H1 (cell line): Measurements from ENCODE around the gene HDAC9. TPM values are rescaled to one million over a fixed set of nuclear protein-coding genes. Genes with fewer than 3 reads are reported as not detected.

ENCODE experiments used
- CTCF ChIA-PET: fragments of 300-600 bp; sonication (Branson Sonifier 250); formaldehyde crosslinking; loops from one replicate; lab custom pipeline; 2021; ENCODE audit not compliant: partially characterized antibody; lab: Charles Lee
- POLR2A ChIA-PET: fragments of 300-600 bp; sonication (Branson Sonifier 250); formaldehyde crosslinking; loops from one replicate; lab custom pipeline; 2021; ENCODE audit warnings: inconsistent platforms; ENCODE audit not compliant: partially characterized antibody; lab: Charles Lee
- DNase-seq, 2 experiments: peaks; one replicate each; pipeline versions ENCODE4 v3.0.0 to v3.0.0-alpha.2; 2010 to 2022; ENCODE audit warnings: low spot score in 2 of 2, low read depth in 1 of 2, mixed read lengths in 1 of 2
- FAIRE-seq: peaks from 2 replicates; lab custom pipeline; 2011; peaks lifted over from hg19 to GRCh38; lab: Jason Lieb, UNC
- H2AFZ ChIP-seq: 2 replicates; pipeline ENCODE4 v1.8.1; 2012; ENCODE audit warnings: low read length, inconsistent platforms
- H2AK5ac ChIP-seq: 2 replicates; pipeline ENCODE4 v1.6.1; 2013; ENCODE audit warnings: low read depth, low read length
- H2BK120ac ChIP-seq: replicated peaks from 2 replicates; pipeline ENCODE3; 2013; ENCODE audit warnings: low read depth, low read length, inconsistent platforms
- H2BK12ac ChIP-seq: 2 replicates; pipeline ENCODE4 v1.6.1; 2013; ENCODE audit warnings: low read depth, low read length
- H2BK15ac ChIP-seq: 2 replicates; pipeline ENCODE4 v1.6.1; 2013; ENCODE audit warnings: low read length
- H2BK20ac ChIP-seq: 2 replicates; pipeline ENCODE4 v1.6.1; 2013; ENCODE audit warnings: low read length
- H2BK5ac ChIP-seq: 2 replicates; pipeline ENCODE4 v1.6.1; 2013; ENCODE audit warnings: low read depth, low read length
- H3K14ac ChIP-seq: 2 replicates; pipeline ENCODE4 v1.6.1; 2013; ENCODE audit warnings: inconsistent platforms; ENCODE audit not compliant: insufficient read length
- H3K18ac ChIP-seq: 2 replicates; pipeline ENCODE4 v1.6.1; 2013; ENCODE audit warnings: low read length; ENCODE audit errors: extremely low read depth
- H3K23ac ChIP-seq: 2 replicates; pipeline ENCODE4 v1.6.1; 2013; ENCODE audit warnings: inconsistent platforms; ENCODE audit not compliant: insufficient read length
- H3K23me2 ChIP-seq: 2 replicates; pipeline ENCODE4 v1.6.1; 2013; ENCODE audit warnings: low read depth, low read length
- H3K27ac ChIP-seq: 2 replicates; pipeline ENCODE4 v1.6.1; 2011; ENCODE audit warnings: low read depth, low read length, inconsistent platforms
- H3K27me3 ChIP-seq, 4 experiments: replicated peaks in 1 of 4; 1 replicate in 1 of 4; 2 replicates in 3 of 4; pipeline versions ENCODE4 v1.6.1 to v1.8.1; 2011 to 2013; ENCODE audit warnings: low read length in 3 of 4, mild to moderate bottlenecking in 3 of 4, inconsistent platforms in 2 of 4, mixed read lengths in 2 of 4, moderate library complexity in 1 of 4; ENCODE audit not compliant: control insufficient read depth in 3 of 4, insufficient read depth in 3 of 4; ENCODE audit errors: extremely low read depth in 1 of 4
- H3K36me3 ChIP-seq, 4 experiments: 2 replicates each; pipeline versions ENCODE4 v1.6.1 to v1.8.1; 2011 to 2013; ENCODE audit warnings: mild to moderate bottlenecking in 4 of 4, low read length in 3 of 4, moderate library complexity in 2 of 4, control low read depth in 1 of 4, inconsistent platforms in 1 of 4; ENCODE audit not compliant: insufficient read depth in 4 of 4, control insufficient read depth in 2 of 4
- H3K4ac ChIP-seq: replicated peaks from 2 replicates; pipeline ENCODE3; 2013; ENCODE audit warnings: low read length, low read depth, mixed read lengths, inconsistent platforms; ENCODE audit not compliant: insufficient read length
- H3K4me1 ChIP-seq, 4 experiments: replicated peaks in 1 of 4; 1 replicate in 1 of 4; 2 replicates in 3 of 4; pipeline versions ENCODE4 v1.6.1 to v1.8.1; 2011 to 2013; ENCODE audit warnings: low read length in 3 of 4, inconsistent platforms in 2 of 4, mixed read lengths in 1 of 4; ENCODE audit not compliant: insufficient read depth in 4 of 4, control insufficient read depth in 3 of 4
- H3K4me2 ChIP-seq, 2 experiments: 2 replicates each; pipeline versions ENCODE4 v1.6.1 to v1.8.1; 2011 to 2013; ENCODE audit warnings: low read depth in 2 of 2, low read length in 2 of 2, control low read depth in 1 of 2, inconsistent platforms in 1 of 2, mild to moderate bottlenecking in 1 of 2; ENCODE audit not compliant: insufficient read depth in 1 of 2
- H3K4me3 ChIP-seq, 4 experiments: fragments of 200-600, 300-600 bp in 1 of 4; sonication (generic), shearing (Covaris generic), sonication (Bioruptor Twin) in 1 of 4; 2 replicates each; pipeline versions ENCODE4 v1.5.1 to v1.8.1; 2011 to 2016; ENCODE audit warnings: low read length in 4 of 4, low read depth in 3 of 4, control low read depth in 2 of 4, inconsistent platforms in 2 of 4, mild to moderate bottlenecking in 2 of 4, mixed read lengths in 1 of 4, moderate library complexity in 1 of 4; ENCODE audit not compliant: insufficient read depth in 2 of 4; ENCODE audit errors: extremely low read depth in 1 of 4
- H3K56ac ChIP-seq: replicated peaks from 2 replicates; pipeline ENCODE3; 2013; ENCODE audit warnings: low read depth, mild to moderate bottlenecking, mixed read lengths, low read length, inconsistent platforms; ENCODE audit not compliant: insufficient read length
- H3K79me1 ChIP-seq: 2 replicates; pipeline ENCODE4 v1.6.1; 2013; ENCODE audit warnings: low read depth, low read length, control low read depth
- H3K79me2 ChIP-seq, 2 experiments: 2 replicates each; pipeline versions ENCODE4 v1.6.1 to v1.8.1; 2012 to 2013; ENCODE audit warnings: low read length in 2 of 2, mild to moderate bottlenecking in 2 of 2, inconsistent platforms in 1 of 2; ENCODE audit not compliant: insufficient read depth in 2 of 2, control insufficient read depth in 1 of 2
- H3K9ac ChIP-seq, 4 experiments: replicated peaks in 1 of 4; 1 replicate in 1 of 4; 2 replicates in 3 of 4; pipeline versions ENCODE4 v1.6.1 to v1.8.1; 2011 to 2013; ENCODE audit warnings: low read depth in 3 of 4, low read length in 3 of 4, control low read depth in 2 of 4, mild to moderate bottlenecking in 2 of 4, moderate library complexity in 2 of 4, inconsistent platforms in 1 of 4; ENCODE audit errors: extremely low read depth in 1 of 4
- H3K9me3 ChIP-seq, 2 experiments: 2 replicates each; pipeline versions ENCODE4 v1.6.1 to v1.8.1; 2012 to 2013; ENCODE audit warnings: mild to moderate bottlenecking in 2 of 2, moderate library complexity in 2 of 2, control low read depth in 1 of 2, inconsistent platforms in 1 of 2, low read depth in 1 of 2, low read length in 1 of 2, mixed read lengths in 1 of 2; ENCODE audit not compliant: insufficient read depth in 2 of 2
- H4K20me1 ChIP-seq, 2 experiments: replicated peaks in 1 of 2; 2 replicates each; pipeline versions ENCODE3 to v1.8.1; 2011 to 2013; ENCODE audit warnings: inconsistent platforms in 2 of 2, low read length in 2 of 2, mild to moderate bottlenecking in 1 of 2; ENCODE audit not compliant: insufficient read depth in 2 of 2, control insufficient read depth in 1 of 2
- H4K5ac ChIP-seq: 2 replicates; pipeline ENCODE4 v1.6.1; 2013; ENCODE audit warnings: low read length, low read depth, mixed read lengths, inconsistent platforms; ENCODE audit not compliant: insufficient read length
- H4K8ac ChIP-seq: 2 replicates; pipeline ENCODE4 v1.8.0; 2013; ENCODE audit warnings: mild to moderate bottlenecking, moderate library complexity, low read length, inconsistent platforms; ENCODE audit not compliant: insufficient read depth; ENCODE audit errors: extremely low read depth
- H4K91ac ChIP-seq: replicated peaks from 2 replicates; pipeline ENCODE3; 2013; ENCODE audit warnings: low read length, mixed read lengths, inconsistent platforms; ENCODE audit not compliant: insufficient read length
- CREB1 ChIP-seq: IDR thresholded peaks from 2 replicates; pipeline ENCODE4 v1.6.1; 2012; ENCODE audit warnings: inconsistent platforms
- GTF2F1 ChIP-seq: IDR thresholded peaks from 2 replicates; pipeline ENCODE4 v1.6.1; 2012; ENCODE audit warnings: low read depth, low read length, improper control_type of control experiment, borderline replicate concordance
- HDAC2 ChIP-seq, 2 experiments: fragments of 300-600 bp in 1 of 2; sonication (generic) in 1 of 2; IDR thresholded peaks; 2 replicates each; pipeline ENCODE4 v1.6.1; 2011 to 2012; ENCODE audit warnings: low read depth in 2 of 2, low read length in 2 of 2, mild to moderate bottlenecking in 2 of 2, moderate library complexity in 2 of 2, borderline replicate concordance in 1 of 2, inconsistent platforms in 1 of 2
- RFX5 ChIP-seq: IDR thresholded peaks from 2 replicates; pipeline ENCODE4 v1.6.1; 2011; ENCODE audit warnings: low read depth, low read length, improper control_type of control experiment, borderline replicate concordance
- SP2 ChIP-seq: IDR thresholded peaks from 2 replicates; pipeline ENCODE4 v1.6.1; 2012; ENCODE audit warnings: mild to moderate bottlenecking, low read length, inconsistent platforms
- SUZ12 ChIP-seq: fragments of 200-600 bp; sonication (generic); IDR thresholded peaks from 2 replicates; pipeline ENCODE4 v1.6.1; 2012; ENCODE audit warnings: mild to moderate bottlenecking, inconsistent platforms, low read length, moderate library complexity, mixed read lengths
- WGBS, 2 experiments: shearing (Covaris generic) in 1 of 2; methylation state at CpG; one replicate each; pipeline versions ENCODE4 v1.1.6 to v1.1.7; 2013 to 2015; ENCODE audit warnings: low lambda C conversion rate in 2 of 2, mixed read lengths in 2 of 2, inconsistent platforms in 1 of 2, low coverage in 1 of 2, missing lambda C conversion rate in 1 of 2; ENCODE audit not compliant: insufficient replicate concordance in 2 of 2, insufficient coverage in 1 of 2, insufficient read length in 1 of 2; ENCODE audit errors: extremely low coverage in 1 of 2, missing lambda C conversion rate in 1 of 2; 5-methylcytosine and 5-hydroxymethylcytosine counted together
- polyA plus RNA-seq, 7 experiments: library from polyadenylated mRNA; depleted of rRNA in 3 of 7; stranded (reverse) in 5 of 7; unstranded in 2 of 7; fragments of >200 nt in 5 of 7; fragments of 200-250 nt in 2 of 7; gene quantifications; 1 replicate in 5 of 7; 2 replicates in 1 of 7; 4 replicates in 1 of 7; pipeline versions ENCODE4 v1.2.1 to v1.2.3, GENCODE V29; 2011 to 2013; ENCODE audit warnings: missing spikeins in 2 of 7, mixed read lengths in 2 of 7
- total RNA-seq: library from RNA; stranded (reverse); fragmentation: NEBNext Ultra II Directional; extraction: Animal tissue kit (Norgen Biotek cat#: 25700); gene quantifications from 2 replicates; pipeline ENCODE4 v1.2.1, GENCODE V29; 2021
- TF ChIP-seq, protein P1 (sequence below): IDR thresholded peaks from 2 replicates; pipeline ENCODE4 v1.6.1; 2011; ENCODE audit warnings: low read depth, mild to moderate bottlenecking, low read length; ENCODE audit not compliant: insufficient read depth

Gene HDAC9
- total and polyA plus RNA-seq, 2 of the 8 experiments (the other 6 are each of a cell fraction or from before 2014, with no cell fraction given) = 9.5 to 13.1 TPM

- no peaks in the 10 kb centered on the region for H3K23me2 ChIP-seq
- no peak for TF ChIP-seq SP2
- no peak for TF ChIP-seq HDAC2 (IDR thresholded peaks at IDR 0.05; ENCODE audit: borderline replicate concordance in 1 of 2, low read depth in 2 of 2, low read length in 2 of 2)
- no peak for TF ChIP-seq GTF2F1
- TF ChIP-seq CREB1 = no peak
- TF ChIP-seq SUZ12 = no peak
- no peak for TF ChIP-seq RFX5
- TF ChIP-seq, protein P1, sequence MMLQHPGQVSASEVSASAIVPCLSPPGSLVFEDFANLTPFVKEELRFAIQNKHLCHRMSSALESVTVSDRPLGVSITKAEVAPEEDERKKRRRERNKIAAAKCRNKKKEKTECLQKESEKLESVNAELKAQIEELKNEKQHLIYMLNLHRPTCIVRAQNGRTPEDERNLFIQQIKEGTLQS = no peak
- no peak overlapping the region for H3K14ac ChIP-seq
- no peak overlapping the region for H3K4me3 ChIP-seq
- no peak overlapping the region for H3K9ac ChIP-seq
- H3K56ac ChIP-seq = no peak overlapping the region
- H3K79me1 ChIP-seq = no peaks in the 10 kb centered on the region
- ChIA-PET CTCF (no interaction called here), POLR2A (no interaction called here)
- no peak overlapping the region for H2BK20ac ChIP-seq
- DNase-seq (no peak), FAIRE-seq (no peak)
- no peak overlapping the region for H3K4ac ChIP-seq
- no peak overlapping the region for H2BK12ac ChIP-seq
- no peak overlapping the region for H3K18ac ChIP-seq
- no peaks in the 10 kb centered on the region for H3K79me2 ChIP-seq
- H3K36me3 ChIP-seq = no peaks in the 10 kb centered on the region
- no peak overlapping the region for H4K8ac ChIP-seq
- no peak overlapping the region for H2BK120ac ChIP-seq
- H4K5ac ChIP-seq = no peak overlapping the region
- no peak overlapping the region for H3K4me2 ChIP-seq
- 89% methylated on average over 1 of the region's 1 CpG; no CpG with 5 or more reads in 1 of the 2 experiments for WGBS, 2 experiments
- no peak overlapping the region for H2AFZ ChIP-seq
- H2BK15ac ChIP-seq = no peak overlapping the region
- H3K23ac ChIP-seq = no peak overlapping the region
- no peaks in the 10 kb centered on the region for H3K27me3 ChIP-seq
- H4K91ac ChIP-seq = no peak overlapping the region
- H3K27ac ChIP-seq = no peak overlapping the region
- no peaks in the 10 kb centered on the region for H4K20me1 ChIP-seq
- H3K9me3 ChIP-seq = no peaks in the 10 kb centered on the region
- no peak overlapping the region for H2BK5ac ChIP-seq
- no peak overlapping the region for H2AK5ac ChIP-seq
- H3K4me1 ChIP-seq = no peaks in the 10 kb centered on the region
Measured at GRCh38 chr7:18971839-18972238, 476.3 kb downstream of the HDAC9 start.
